HuH-7 (cell line): Measurements from ENCODE around the gene KRTAP10-6.
"Not testable (repeated sequence)": the region's sequence is repeated elsewhere in the genome, so short reads cannot be mapped to it uniquely, and the experiment has no call there.

Experiments
- DNase-seq: peaks from one replicate; pipeline ENCODE4 v3.0.0; 2011; ENCODE audit warnings: low spot score

The KRTAP10-6 gene

GRCh38 chr21:44599264-44600029 is 7.1 kb upstream of the KRTAP10-6 start:
- DNase-seq, result no peak

GRCh38 chr21:44598061-44598460 is 5.8 kb upstream of the KRTAP10-6 start:
- no peak for DNase-seq

- DNase-seq, result no peak
These were observed 3.9 kb upstream of the KRTAP10-6 start for GRCh38 chr21:44596068-44596725.

GRCh38 chr21:44595524-44595923 is 3.2 kb upstream of the KRTAP10-6 start:
- no peak for DNase-seq

GRCh38 chr21:44594406-44594916 is 2.2 kb upstream of the KRTAP10-6 start:
- no peak for DNase-seq

- DNase-seq, result peak; percentile 35
These were observed 1.5 kb upstream of the KRTAP10-6 start for GRCh38 chr21:44593598-44594405.

- not testable (repeated sequence) for DNase-seq
These were observed 539 bp downstream of the KRTAP10-6 start for GRCh38 chr21:44591801-44592130.

- not testable (repeated sequence) for DNase-seq
These were observed 1.2 kb downstream of the KRTAP10-6 start for GRCh38 chr21:44590897-44591800.

- DNase-seq, result no peak
These were observed 2.0 kb downstream of the KRTAP10-6 start for GRCh38 chr21:44590311-44590721.

GRCh38 chr21:44589586-44590305 is 2.6 kb downstream of the KRTAP10-6 start:
- DNase-seq, result no peak

GRCh38 chr21:44589094-44589493 is 3.2 kb downstream of the KRTAP10-6 start:
- no peak for DNase-seq

- no peak for DNase-seq
These were observed 6.4 kb downstream of the KRTAP10-6 start for GRCh38 chr21:44585892-44586291.

GRCh38 chr21:44583800-44584147 is 8.5 kb downstream of the KRTAP10-6 start:
- no peak for DNase-seq

GRCh38 chr21:44583089-44583799 is 9.1 kb downstream of the KRTAP10-6 start:
- DNase-seq, result no peak

GRCh38 chr21:44582055-44582454 is 10.2 kb downstream of the KRTAP10-6 start:
- no peak for DNase-seq

GRCh38 chr21:44581158-44581557 is 11.1 kb downstream of the KRTAP10-6 start:
- no peak for DNase-seq

GRCh38 chr21:44580231-44580821 is 12.0 kb downstream of the KRTAP10-6 start, which contains the start of gene KRTAP10-5:
Gene KRTAP10-5 (minus strand): TSS chr21:44580604. CDS start chr21:44580578, 26 bp downstream.
- not testable (repeated sequence) for DNase-seq

- DNase-seq, result no peak
These were observed 12.5 kb downstream of the KRTAP10-6 start for GRCh38 chr21:44579833-44580144.

GRCh38 chr21:44579056-44579832 is 13.1 kb downstream of the KRTAP10-6 start:
- no peak for DNase-seq
